OCI-LY1 (cell line): ENCODE data around the gene NDFIP2.

Experiments
- CTCF ChIP-seq: fragments of 200-600 bp; sonication (generic), shearing (Covaris generic); IDR thresholded peaks from 2 replicates; pipeline ENCODE4 v1.5.1; 2017; ENCODE audit warnings: mild to moderate bottlenecking, antibody characterized with exemption, low read length, moderate library complexity, mixed read lengths
- EZH2 ChIP-seq: fragments of 200-600 bp; sonication (generic), shearing (Covaris generic); IDR thresholded peaks from 2 replicates; pipeline ENCODE4 v1.8.0; 2017; ENCODE audit warnings: borderline replicate concordance, mixed run types, mild to moderate bottlenecking, antibody characterized with exemption, low read length, moderate library complexity, mixed read lengths

GRCh38 chr13:79439275-79439674, 41.7 kb upstream of the NDFIP2 start:
- TF ChIP-seq CTCF, result no peak
- no peak for TF ChIP-seq EZH2
